ENCODE results near the gene CD34.

Gene CD34

DNA sequence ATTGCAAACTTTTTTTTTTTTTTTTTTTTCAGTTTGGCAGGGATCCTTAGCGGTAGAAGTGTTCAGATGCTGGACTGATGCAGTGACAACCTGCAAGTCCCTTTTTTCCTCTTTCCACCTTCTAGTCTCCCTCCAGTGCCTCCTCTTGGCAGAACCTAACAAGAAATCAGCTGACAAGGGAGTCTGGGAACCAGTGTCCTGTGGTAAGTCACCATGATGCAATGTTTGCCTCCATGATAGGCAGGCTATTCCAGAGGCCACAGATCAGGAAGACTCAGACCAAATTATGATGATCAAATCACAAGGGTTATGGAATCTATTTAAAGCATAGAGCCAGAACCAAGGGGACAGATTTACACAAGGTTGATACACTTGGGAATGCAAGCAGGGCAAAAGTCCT, 3.0 kb upstream of the CD34 start:
- Histone ChIP-seq H3K36me3 (ENCODE audit: low read depth) (no peaks in the 10 kb centered on the region), H3K9me3 (ENCODE audit: severe bottlenecking) (no peaks in the 10 kb centered on the region), H3K27me3 (ENCODE audit: insufficient read depth, poor library complexity, severe bottlenecking) (no peaks in the 10 kb centered on the region), H3K27ac (ENCODE audit: poor library complexity, severe bottlenecking) (no peak overlapping the region), H3K4me3 (ENCODE audit: severe bottlenecking) (no peak overlapping the region), H3K4me1 (ENCODE audit: insufficient read depth, poor library complexity, severe bottlenecking) (no peaks in the 10 kb centered on the region)
- ATAC-seq (ENCODE audit: low read depth) (no peak), DNase-seq (ENCODE audit: low spot score) (no peak)
- TF ChIP-seq, protein P1, sequence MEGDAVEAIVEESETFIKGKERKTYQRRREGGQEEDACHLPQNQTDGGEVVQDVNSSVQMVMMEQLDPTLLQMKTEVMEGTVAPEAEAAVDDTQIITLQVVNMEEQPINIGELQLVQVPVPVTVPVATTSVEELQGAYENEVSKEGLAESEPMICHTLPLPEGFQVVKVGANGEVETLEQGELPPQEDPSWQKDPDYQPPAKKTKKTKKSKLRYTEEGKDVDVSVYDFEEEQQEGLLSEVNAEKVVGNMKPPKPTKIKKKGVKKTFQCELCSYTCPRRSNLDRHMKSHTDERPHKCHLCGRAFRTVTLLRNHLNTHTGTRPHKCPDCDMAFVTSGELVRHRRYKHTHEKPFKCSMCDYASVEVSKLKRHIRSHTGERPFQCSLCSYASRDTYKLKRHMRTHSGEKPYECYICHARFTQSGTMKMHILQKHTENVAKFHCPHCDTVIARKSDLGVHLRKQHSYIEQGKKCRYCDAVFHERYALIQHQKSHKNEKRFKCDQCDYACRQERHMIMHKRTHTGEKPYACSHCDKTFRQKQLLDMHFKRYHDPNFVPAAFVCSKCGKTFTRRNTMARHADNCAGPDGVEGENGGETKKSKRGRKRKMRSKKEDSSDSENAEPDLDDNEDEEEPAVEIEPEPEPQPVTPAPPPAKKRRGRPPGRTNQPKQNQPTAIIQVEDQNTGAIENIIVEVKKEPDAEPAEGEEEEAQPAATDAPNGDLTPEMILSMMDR (IDR thresholded peaks at IDR 0.05; ENCODE audit: poor library complexity, severe bottlenecking), result no peak

DNA sequence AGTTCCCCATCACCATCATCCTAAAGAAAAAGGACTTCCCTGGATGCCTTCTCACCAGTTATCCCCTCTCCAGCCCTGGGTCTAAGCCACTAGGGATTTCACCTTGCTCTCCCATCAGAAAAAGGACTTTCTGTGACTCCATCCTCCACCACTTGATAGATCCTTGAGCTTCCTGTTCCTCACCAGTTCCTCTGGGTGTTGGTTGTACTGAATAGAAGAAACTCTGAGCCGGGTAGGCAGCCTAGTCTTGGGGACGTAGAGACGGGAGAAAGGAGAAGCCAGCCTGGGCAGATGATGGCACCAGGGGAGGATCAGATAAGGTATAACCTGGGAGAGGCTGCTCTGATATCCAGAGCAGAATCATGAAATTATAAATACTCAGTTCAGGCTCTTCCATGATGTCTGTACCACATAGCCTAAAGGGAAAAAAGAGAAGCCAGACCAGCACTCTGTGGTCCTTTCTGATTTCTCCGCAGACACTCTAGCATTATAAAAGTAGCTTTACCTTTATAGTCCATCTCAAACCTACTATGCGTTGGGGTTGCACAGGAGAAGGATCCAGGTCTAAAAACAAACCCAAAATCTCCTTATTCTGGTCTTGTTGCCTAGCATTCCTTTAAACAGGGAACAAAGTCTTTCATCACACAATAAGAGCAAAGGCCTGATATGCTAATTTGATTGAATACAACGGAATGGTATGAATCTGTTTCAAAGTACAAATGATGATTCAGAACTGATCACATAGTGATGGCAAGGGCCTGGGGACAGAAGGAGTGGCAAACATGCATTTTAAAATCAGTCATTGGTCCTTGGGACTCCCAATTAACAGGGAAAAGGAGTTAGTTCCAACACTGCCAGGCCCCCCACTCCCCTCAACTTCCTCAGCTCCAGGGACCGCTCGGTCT, 1.2 kb upstream of the CD34 start:
- Histone ChIP-seq H3K36me3 (ENCODE audit: low read depth) (no peaks in the 10 kb centered on the region), H3K4me3 (ENCODE audit: severe bottlenecking) (no peak overlapping the region), H3K4me1 (ENCODE audit: insufficient read depth, poor library complexity, severe bottlenecking) (no peaks in the 10 kb centered on the region), H3K27me3 (ENCODE audit: insufficient read depth, poor library complexity, severe bottlenecking) (no peaks in the 10 kb centered on the region), H3K9me3 (ENCODE audit: severe bottlenecking) (no peaks in the 10 kb centered on the region), H3K27ac (ENCODE audit: poor library complexity, severe bottlenecking) (no peak overlapping the region)
- peak; percentile 48; the same call in 1 of the 3 replicates for ATAC-seq (ENCODE audit: low read depth)
- TF ChIP-seq, protein P1 (IDR thresholded peaks at IDR 0.05; ENCODE audit: poor library complexity, severe bottlenecking), result no peak
- no peak for DNase-seq (ENCODE audit: low spot score)

DNA sequence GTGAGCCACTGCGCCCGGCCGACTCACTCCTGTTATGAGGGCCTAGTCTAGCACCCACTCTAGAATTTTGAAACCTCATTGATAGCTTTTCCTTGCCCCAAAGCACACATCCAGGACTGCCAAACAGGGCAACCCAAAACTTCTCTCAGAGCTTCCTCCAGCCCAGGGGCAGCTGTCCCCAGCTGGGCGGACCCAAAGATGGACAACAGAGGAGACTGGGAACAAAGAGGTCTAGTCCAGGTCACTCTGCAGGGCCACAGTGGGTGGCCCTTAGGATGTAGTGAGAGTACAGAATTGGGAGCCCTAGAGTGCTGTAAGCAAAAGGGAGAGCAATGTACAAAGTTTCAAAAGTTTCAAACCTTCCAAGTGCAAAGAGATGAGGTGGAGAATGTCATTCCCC, 1.2 kb downstream of the CD34 start:
- no peak overlapping the region for H3K27ac ChIP-seq (ENCODE audit: poor library complexity, severe bottlenecking)
- H3K4me3 ChIP-seq (ENCODE audit: severe bottlenecking), result no peak overlapping the region
- no peaks in the 10 kb centered on the region for H3K9me3 ChIP-seq (ENCODE audit: severe bottlenecking)
- DNase-seq (ENCODE audit: low spot score), result no peak
- TF ChIP-seq, protein P1 (IDR thresholded peaks at IDR 0.05; ENCODE audit: poor library complexity, severe bottlenecking), result no peak
- no peaks in the 10 kb centered on the region for H3K36me3 ChIP-seq (ENCODE audit: low read depth)
- no peak for ATAC-seq (ENCODE audit: low read depth)
- no peaks in the 10 kb centered on the region for H3K27me3 ChIP-seq (ENCODE audit: insufficient read depth, poor library complexity, severe bottlenecking)
- no peaks in the 10 kb centered on the region for H3K4me1 ChIP-seq (ENCODE audit: insufficient read depth, poor library complexity, severe bottlenecking)

DNA sequence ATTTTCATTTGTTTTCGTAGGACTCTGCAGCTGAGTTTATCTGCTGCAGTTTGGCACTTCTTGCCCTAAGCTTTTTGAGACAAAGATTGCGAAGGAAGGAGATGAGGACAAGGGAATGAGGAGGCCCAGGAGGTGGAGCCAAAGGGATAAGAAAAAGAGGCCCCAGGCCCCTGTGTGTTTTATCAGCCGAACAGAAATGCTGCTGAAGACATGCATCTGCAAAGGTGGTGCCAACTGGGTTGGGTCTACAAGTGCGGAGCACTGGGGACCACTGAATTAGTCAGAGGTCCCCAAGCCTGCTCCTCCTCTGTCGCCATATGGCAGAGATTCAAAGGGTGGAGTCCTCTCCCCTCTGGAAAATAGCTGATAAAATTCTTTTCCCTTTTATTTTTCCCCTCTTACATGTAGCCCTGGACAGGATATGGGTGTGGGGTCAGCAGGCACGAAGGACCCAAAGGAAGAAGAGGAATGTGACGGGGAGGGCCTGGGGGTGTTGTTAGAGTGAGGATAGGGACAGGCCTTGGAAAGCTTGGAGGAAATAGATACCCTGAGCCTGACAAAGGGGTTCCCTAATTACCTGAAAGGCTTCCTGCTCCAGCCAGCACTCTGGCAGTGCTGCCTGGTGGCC, 2.7 kb downstream of the CD34 start:
- ATAC-seq (ENCODE audit: low read depth), result no peak
- TF ChIP-seq, protein P1 (IDR thresholded peaks at IDR 0.05; ENCODE audit: poor library complexity, severe bottlenecking), result no peak
- H3K9me3 ChIP-seq (ENCODE audit: severe bottlenecking), result no peaks in the 10 kb centered on the region
- no peak for DNase-seq (ENCODE audit: low spot score)
- H3K36me3 ChIP-seq (ENCODE audit: low read depth), result no peaks in the 10 kb centered on the region
- H3K4me1 ChIP-seq (ENCODE audit: insufficient read depth, poor library complexity, severe bottlenecking), result no peaks in the 10 kb centered on the region
- no peak overlapping the region for H3K4me3 ChIP-seq (ENCODE audit: severe bottlenecking)
- no peak overlapping the region for H3K27ac ChIP-seq (ENCODE audit: poor library complexity, severe bottlenecking)
- no peaks in the 10 kb centered on the region for H3K27me3 ChIP-seq (ENCODE audit: insufficient read depth, poor library complexity, severe bottlenecking)
